Smooth muscle cell (in vitro differentiated cells): ENCODE results near the gene HMGN4. TPM values are rescaled to one million over a fixed set of nuclear protein-coding genes. Genes with fewer than 3 reads are reported as not detected.

ENCODE experiments used
- DNase-seq: peaks from one replicate; lab custom pipeline; 2025; ENCODE audit not compliant: unreplicated experiment; lab: John Stamatoyannopoulos, UW
- H2AFZ ChIP-seq: fragments of 200-600 bp; sonication (generic); 2 replicates; pipeline ENCODE4 v1.6.0; 2016; ENCODE audit warnings: antibody characterized with exemption, low read depth, mild to moderate bottlenecking
- H3F3A ChIP-seq: fragments of 200-600 bp; sonication (generic); 2 replicates; pipeline ENCODE4 v1.6.0; 2017; ENCODE audit warnings: antibody characterized with exemption, low read depth
- H3K27ac ChIP-seq: fragments of 200-600 bp; sonication (generic); 2 replicates; pipeline ENCODE4 v1.5.1; 2016; ENCODE audit warnings: low read depth, mild to moderate bottlenecking
- H3K27me3 ChIP-seq: fragments of 200-600 bp; sonication (generic); 2 replicates; pipeline ENCODE4 v1.6.1; 2016; ENCODE audit warnings: low read depth, mild to moderate bottlenecking
- H3K36me3 ChIP-seq: fragments of 200-600 bp; sonication (generic); 2 replicates; pipeline ENCODE4 v1.5.1; 2016; ENCODE audit warnings: low read depth
- H3K4me1 ChIP-seq: fragments of 200-600 bp; sonication (generic); 2 replicates; pipeline ENCODE4 v1.5.1; 2016; ENCODE audit warnings: low read depth
- H3K4me2 ChIP-seq: fragments of 200-600 bp; sonication (generic); 2 replicates; pipeline ENCODE4 v1.6.0; 2016; ENCODE audit warnings: mild to moderate bottlenecking
- H3K4me3 ChIP-seq: fragments of 200-600 bp; sonication (generic); 2 replicates; pipeline ENCODE4 v1.5.1; 2016; ENCODE audit warnings: mild to moderate bottlenecking
- H3K79me2 ChIP-seq: fragments of 200-600 bp; sonication (generic); 2 replicates; pipeline ENCODE4 v1.6.0; 2016; ENCODE audit warnings: low read depth, mild to moderate bottlenecking
- H3K9ac ChIP-seq: fragments of 200-600 bp; sonication (generic); 2 replicates; pipeline ENCODE4 v1.6.0; 2016; ENCODE audit warnings: low read depth
- H3K9me3 ChIP-seq: fragments of 200-600 bp; sonication (generic); replicated peaks from 2 replicates; pipeline ENCODE4 v1.5.1; 2016; ENCODE audit warnings: low read depth
- H4K20me1 ChIP-seq: fragments of 200-600 bp; sonication (generic); 2 replicates; pipeline ENCODE4 v1.6.0; 2016; ENCODE audit warnings: low read depth
- CTCF ChIP-seq: fragments of 200-600 bp; sonication (generic); IDR thresholded peaks from 2 replicates; pipeline ENCODE4 v1.5.1; 2017; ENCODE audit warnings: borderline replicate concordance, mild to moderate bottlenecking, antibody characterized with exemption; ENCODE audit not compliant: insufficient read depth, poor library complexity, severe bottlenecking
- WGBS: methylation state at CpG from one replicate; pipeline ENCODE4 v1.1.7; 2016; ENCODE audit warnings: low lambda C conversion rate; 5-methylcytosine and 5-hydroxymethylcytosine counted together
- polyA plus RNA-seq: library from polyadenylated mRNA; unstranded; fragments of >200 nt; fragmentation: Nextera tagmentation; extraction: Ambion mirVana; gene quantifications from 2 replicates; pipeline ENCODE4 v1.2.1, GENCODE V29; 2016
- total RNA-seq: library from RNA; depleted of rRNA; stranded (reverse); fragments of >200 nt; gene quantifications from 2 replicates; pipeline ENCODE4 v1.2.3, GENCODE V29; 2014

The HMGN4 gene
- total and polyA plus RNA-seq, 2 experiments from 2014 or later = 39.4 to 53.6 TPM

- Histone ChIP-seq H3K27ac (no peak overlapping the region), H3K9me3 (no peaks in the 10 kb centered on the region), H4K20me1 (no peaks in the 10 kb centered on the region), H3K9ac (no peak overlapping the region), H3K36me3 (no peaks in the 10 kb centered on the region), H2AFZ (no peak overlapping the region), H3K27me3 (no peaks in the 10 kb centered on the region), H3K4me1 (peaks cover 19% of the 10 kb centered on the region), H3K79me2 (peaks cover 16% of the 10 kb centered on the region), H3K4me2 (no peak overlapping the region), H3F3A (no peaks in the 10 kb centered on the region), H3K4me3 (no peak overlapping the region)
- TF ChIP-seq CTCF = no peak
- DNase-seq = no peak
- 87% methylated on average over 2 of the region's 2 CpGs for WGBS
Observed at GRCh38 chr6:26525838-26526237, 12.3 kb upstream of the HMGN4 start.

DNA sequence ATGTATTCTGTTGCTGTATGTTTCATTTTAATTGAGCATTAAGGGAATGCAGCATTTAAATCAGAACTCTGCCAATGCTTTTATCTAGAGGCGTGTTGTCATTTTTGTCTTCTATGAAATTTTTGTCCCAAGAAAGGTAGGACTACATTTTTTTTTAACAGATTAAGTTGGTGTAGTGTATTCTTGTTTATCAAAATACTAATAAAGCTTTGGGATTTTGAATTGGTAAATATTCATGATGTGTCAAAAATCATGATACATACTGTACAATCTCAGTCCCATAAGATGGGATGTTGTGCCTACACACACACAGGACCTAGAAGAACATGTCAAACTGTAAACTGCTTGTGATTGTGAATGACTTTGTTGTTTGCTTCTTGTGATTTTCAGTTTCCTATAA, 11.2 kb upstream of the HMGN4 start:
- H3K27ac ChIP-seq = no peak overlapping the region
- H3K4me3 ChIP-seq = no peak overlapping the region
- H3K79me2 ChIP-seq = peaks cover 16% of the 10 kb centered on the region
- no peaks in the 10 kb centered on the region for H3K27me3 ChIP-seq
- WGBS = 93% methylated on average over 1 of the region's 1 CpG
- H2AFZ ChIP-seq = no peak overlapping the region
- peaks cover 19% of the 10 kb centered on the region for H3K4me1 ChIP-seq
- no peak overlapping the region for H3K9ac ChIP-seq
- H3K4me2 ChIP-seq = no peak overlapping the region
- H3K36me3 ChIP-seq = no peaks in the 10 kb centered on the region
- no peak for TF ChIP-seq CTCF
- DNase-seq = no peak
- no peaks in the 10 kb centered on the region for H3F3A ChIP-seq
- H3K9me3 ChIP-seq = no peaks in the 10 kb centered on the region
- H4K20me1 ChIP-seq = no peaks in the 10 kb centered on the region

DNA sequence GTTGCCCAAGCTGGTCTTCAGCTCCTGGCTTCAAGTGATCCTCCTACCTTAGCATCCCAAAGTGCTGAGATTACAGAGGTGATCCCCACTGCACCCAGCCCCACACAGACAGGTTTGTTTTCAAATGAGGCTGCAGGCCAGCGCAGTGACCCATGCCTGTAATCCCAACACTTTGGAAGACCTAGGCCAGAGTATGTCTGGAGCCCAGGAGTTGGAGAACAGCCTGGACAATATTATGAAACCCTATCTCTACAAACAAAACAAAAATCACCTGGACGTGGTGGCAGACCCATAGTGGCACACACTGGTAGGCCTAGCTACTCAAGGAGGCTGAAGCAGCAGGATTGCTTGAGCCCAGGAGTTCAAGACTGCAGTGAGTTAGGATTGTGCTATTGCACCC, 8.0 kb upstream of the HMGN4 start:
- peaks cover 2% of the 10 kb centered on the region for H3K79me2 ChIP-seq
- no peaks in the 10 kb centered on the region for H3K4me1 ChIP-seq
- no peaks in the 10 kb centered on the region for H3F3A ChIP-seq
- no peaks in the 10 kb centered on the region for H3K36me3 ChIP-seq
- no peaks in the 10 kb centered on the region for H3K27me3 ChIP-seq
- no peak overlapping the region for H3K4me3 ChIP-seq
- DNase-seq = no peak
- no peaks in the 10 kb centered on the region for H3K9me3 ChIP-seq
- H3K27ac ChIP-seq = no peak overlapping the region
- no peak overlapping the region for H3K4me2 ChIP-seq
- H2AFZ ChIP-seq = no peak overlapping the region
- no peak for TF ChIP-seq CTCF
- no peaks in the 10 kb centered on the region for H4K20me1 ChIP-seq
- 100% methylated on average over 2 of the region's 2 CpGs for WGBS
- H3K9ac ChIP-seq = no peak overlapping the region

- no peaks in the 10 kb centered on the region for H3K9me3 ChIP-seq
- H3K4me1 ChIP-seq = peaks cover 9% of the 10 kb centered on the region
- H3K27me3 ChIP-seq = no peaks in the 10 kb centered on the region
- 100% methylated on average over 1 of the region's 1 CpG for WGBS
- TF ChIP-seq CTCF = no peak
- no peak overlapping the region for H3K4me3 ChIP-seq
- no peak overlapping the region for H2AFZ ChIP-seq
- no peak overlapping the region for H3K4me2 ChIP-seq
- no peak overlapping the region for H3K9ac ChIP-seq
- peak overlapping the region; percentile 17 for H3K27ac ChIP-seq
- no peak for DNase-seq
- no peaks in the 10 kb centered on the region for H3K79me2 ChIP-seq
- no peaks in the 10 kb centered on the region for H3K36me3 ChIP-seq
- peaks cover 4% of the 10 kb centered on the region for H3F3A ChIP-seq
- no peaks in the 10 kb centered on the region for H4K20me1 ChIP-seq
Observed at GRCh38 chr6:26531897-26532296, 6.3 kb upstream of the HMGN4 start.
